ENCODE results near the gene TMEM135. TPM values are rescaled to one million over a fixed set of nuclear protein-coding genes. Genes with fewer than 3 reads are reported as not detected.

Gene TMEM135
- total and polyA plus RNA-seq, 2 donors (not counting 1 experiment from before 2014, with no cell fraction given), result 2.7 to 19.5 TPM

- ChIA-PET CTCF (no interaction called here), POLR2A (no interaction called here)
- Histone ChIP-seq H3K4me3 (ENCODE audit: control extremely low read depth in 1 of 5, extremely low read depth in 1 of 5, insufficient read depth in 1 of 5, low read depth in 2 of 5, low read length in 4 of 5) (no peak overlapping the region), H4K20me1 (ENCODE audit: control insufficient read depth, insufficient read depth, low read length, poor library complexity, severe bottlenecking) (no peaks in the 10 kb centered on the region), H3K4me2 (replicated peaks; ENCODE audit: low read depth, low read length, poor library complexity, severe bottlenecking) (no peak overlapping the region), H3K9ac (ENCODE audit: low read length) (no peak overlapping the region), H3K36me3 (replicated peaks in 1 of 2; ENCODE audit: control extremely low read depth in 1 of 2, control insufficient read depth in 1 of 2, extremely low read depth in 1 of 2, insufficient read depth in 2 of 2, low read length in 1 of 2) (no peaks in the 10 kb centered on the region), H3K27ac (ENCODE audit: low read length in 2 of 2) (no peak overlapping the region), H2AFZ (ENCODE audit: insufficient read depth, low read depth, low read length, poor library complexity, severe bottlenecking) (no peak overlapping the region), H3K9me3 (ENCODE audit: control extremely low read depth in 1 of 3, control insufficient read depth in 2 of 3, insufficient read depth in 1 of 3, low read length in 2 of 3) (no peaks in the 10 kb centered on the region), H3K27me3 (replicated peaks in 1 of 4; ENCODE audit: control extremely low read depth in 1 of 4, control insufficient read depth in 3 of 4, insufficient read depth in 4 of 4, low read length in 3 of 4) (no peaks in the 10 kb centered on the region), H3K4me1 (ENCODE audit: control insufficient read depth in 2 of 2, insufficient read depth in 2 of 2, low read length in 2 of 2) (no peaks in the 10 kb centered on the region), H3K79me2 (ENCODE audit: control insufficient read depth, insufficient read depth, low read length) (no peaks in the 10 kb centered on the region)
- no peak for ATAC-seq (ENCODE audit: low read depth)
- TF ChIP-seq CTCF (IDR thresholded peaks at IDR 0.05) (no peak), EZH2 (IDR thresholded peaks at IDR 0.05; ENCODE audit: borderline replicate concordance, insufficient read depth, low read depth, low read length, poor library complexity, severe bottlenecking) (no peak)
- H3K4me1 Mint-ChIP-seq, result no peaks in the 10 kb centered on the region
- no peak overlapping the region for H3K4me3 Mint-ChIP-seq
- H3K27ac Mint-ChIP-seq, result no peak overlapping the region
- intact Hi-C loops (cut with micrococcal nuclease), result no loop called here
- no peaks in the 10 kb centered on the region for H3K9me3 Mint-ChIP-seq (ENCODE audit: insufficient read depth)
- DNase-seq, result no peak
- H3K27me3 Mint-ChIP-seq, result no peaks in the 10 kb centered on the region
- WGBS (ENCODE audit: insufficient coverage), result no CpG with 5 or more reads among the region's 3 CpGs
Measured at GRCh38 chr11:87260811-87261210, 223.1 kb downstream of the TMEM135 start.

DNA sequence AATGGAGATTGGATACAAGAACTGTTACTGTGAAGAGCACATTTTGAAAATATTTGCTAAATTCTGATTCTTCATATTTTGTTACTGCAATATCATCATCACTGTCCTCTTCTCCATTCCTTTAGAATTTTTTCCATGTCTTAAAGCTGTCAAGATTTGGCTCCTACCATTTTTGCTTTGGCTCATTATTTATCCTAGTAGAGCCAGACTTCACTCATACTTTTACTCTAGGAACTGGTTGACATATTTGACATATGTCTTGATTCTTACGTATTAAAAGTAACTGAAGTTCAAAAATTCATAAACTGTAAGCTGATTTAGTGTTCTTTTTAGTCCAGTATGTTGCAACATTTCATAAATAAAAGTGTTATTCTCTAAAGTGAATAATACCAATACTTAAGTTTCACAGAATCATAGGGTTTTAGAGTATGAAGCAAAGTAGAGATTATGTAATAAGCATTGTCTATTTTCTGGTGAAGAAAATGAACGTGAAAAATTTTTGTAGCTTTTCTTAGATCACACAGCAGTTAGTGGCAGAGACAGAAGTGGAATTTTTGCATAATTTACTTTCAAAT lies 225.6 kb downstream of the TMEM135 start:
- Histone ChIP-seq H3K27ac (ENCODE audit: low read length in 2 of 2) (no peak overlapping the region), H3K9ac (ENCODE audit: low read length) (no peak overlapping the region), H3K36me3 (replicated peaks in 1 of 2; ENCODE audit: control extremely low read depth in 1 of 2, control insufficient read depth in 1 of 2, extremely low read depth in 1 of 2, insufficient read depth in 2 of 2, low read length in 1 of 2) (no peaks in the 10 kb centered on the region), H2AFZ (ENCODE audit: insufficient read depth, low read depth, low read length, poor library complexity, severe bottlenecking) (no peak overlapping the region), H3K4me3 (ENCODE audit: control extremely low read depth in 1 of 5, extremely low read depth in 1 of 5, insufficient read depth in 1 of 5, low read depth in 2 of 5, low read length in 4 of 5) (no peak overlapping the region), H3K9me3 (ENCODE audit: control extremely low read depth in 1 of 3, control insufficient read depth in 2 of 3, insufficient read depth in 1 of 3, low read length in 2 of 3) (no peaks in the 10 kb centered on the region), H3K4me1 (ENCODE audit: control insufficient read depth in 2 of 2, insufficient read depth in 2 of 2, low read length in 2 of 2) (no peaks in the 10 kb centered on the region), H4K20me1 (ENCODE audit: control insufficient read depth, insufficient read depth, low read length, poor library complexity, severe bottlenecking) (no peaks in the 10 kb centered on the region), H3K4me2 (replicated peaks; ENCODE audit: low read depth, low read length, poor library complexity, severe bottlenecking) (no peak overlapping the region), H3K27me3 (replicated peaks in 1 of 4; ENCODE audit: control extremely low read depth in 1 of 4, control insufficient read depth in 3 of 4, insufficient read depth in 4 of 4, low read length in 3 of 4) (no peaks in the 10 kb centered on the region), H3K79me2 (ENCODE audit: control insufficient read depth, insufficient read depth, low read length) (no peaks in the 10 kb centered on the region)
- intact Hi-C loops (cut with micrococcal nuclease), result no loop called here
- DNase-seq (no peak), ATAC-seq (ENCODE audit: low read depth) (no peak)
- no peak overlapping the region for H3K27ac Mint-ChIP-seq
- no peaks in the 10 kb centered on the region for H3K9me3 Mint-ChIP-seq (ENCODE audit: insufficient read depth)
- no CpG with 5 or more reads among the region's 2 CpGs for WGBS (ENCODE audit: insufficient coverage)
- no peaks in the 10 kb centered on the region for H3K27me3 Mint-ChIP-seq
- ChIA-PET CTCF (interaction anchor here (0.7 kb wide), 1 partner anchor 795 kb away, joined by 3 read pairs; no protein-coding TSS in a partner anchor), POLR2A (no interaction called here)
- TF ChIP-seq EZH2 (IDR thresholded peaks at IDR 0.05; ENCODE audit: borderline replicate concordance, insufficient read depth, low read depth, low read length, poor library complexity, severe bottlenecking), result no peak
- no peak for TF ChIP-seq CTCF (IDR thresholded peaks at IDR 0.05)
- no peak overlapping the region for H3K4me3 Mint-ChIP-seq
- no peaks in the 10 kb centered on the region for H3K4me1 Mint-ChIP-seq
